ENCODE data around the gene TULP4.
A peak's percentile ranks its signal among the peaks of the same experiment; 100 is the strongest.
"Not testable (repeated sequence)": the region's sequence is repeated elsewhere in the genome, so short reads cannot be mapped to it uniquely, and the experiment has no call there.

The TULP4 gene

DNA sequence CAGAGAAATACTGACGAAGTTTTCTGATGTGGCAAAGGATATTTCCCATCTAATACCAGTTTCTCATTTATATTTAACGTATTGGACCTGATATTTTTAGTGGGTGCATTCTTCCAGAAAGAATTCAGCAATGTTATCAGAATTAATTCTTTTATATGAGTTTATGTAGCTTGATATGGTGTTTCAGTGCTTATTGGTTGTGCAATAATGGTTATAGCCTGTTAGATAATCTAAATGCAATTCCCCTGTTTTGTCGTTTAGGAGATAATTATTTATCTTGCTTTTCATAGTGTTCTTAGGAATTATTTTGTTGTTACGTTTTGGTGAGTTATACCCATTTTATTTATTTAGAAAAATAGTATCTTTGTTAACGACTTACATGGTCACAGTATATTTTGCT is 196.2 kb downstream of the TULP4 start:
- DNase-seq: no peak

DNA sequence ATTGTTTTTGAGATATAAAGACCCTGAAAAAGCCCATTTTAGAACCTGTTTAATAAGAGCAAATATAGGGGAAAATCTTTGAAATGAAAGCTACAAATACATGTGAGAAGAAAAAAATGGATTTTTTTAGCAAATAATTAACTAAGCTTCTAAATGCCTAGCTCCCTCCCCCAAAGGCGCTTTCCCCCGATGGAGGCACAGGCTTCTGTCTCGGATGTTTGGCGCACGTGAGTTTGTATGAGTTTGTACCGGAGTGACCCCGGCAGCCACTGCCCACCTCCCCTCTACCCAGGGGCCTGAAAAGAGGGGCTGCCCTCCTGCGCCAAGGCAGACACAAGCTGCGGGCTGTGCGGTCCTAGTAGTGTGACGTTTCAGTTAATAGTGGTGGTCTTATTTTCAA is 197.2 kb downstream of the TULP4 start:
- DNase-seq: no peak

DNA sequence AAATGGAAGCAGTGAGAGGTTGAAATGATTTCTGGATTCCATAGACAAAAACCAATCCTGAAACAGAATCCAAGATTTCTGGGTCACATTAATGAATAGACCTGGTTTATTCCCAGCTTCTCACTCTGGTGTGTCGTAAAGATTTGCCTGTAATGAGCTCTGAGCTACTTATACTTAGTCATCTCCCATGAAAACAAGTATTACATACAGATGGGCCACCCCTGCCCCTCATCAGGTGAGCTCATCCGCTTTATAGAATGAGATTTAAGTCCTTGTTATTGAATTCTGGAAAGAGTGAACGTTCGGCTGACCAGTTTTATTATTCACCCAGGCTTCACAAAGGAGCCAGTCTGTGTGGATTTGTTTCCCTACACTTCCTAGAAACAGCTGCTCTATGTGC is 200.5 kb downstream of the TULP4 start:
- no peak for DNase-seq

DNA sequence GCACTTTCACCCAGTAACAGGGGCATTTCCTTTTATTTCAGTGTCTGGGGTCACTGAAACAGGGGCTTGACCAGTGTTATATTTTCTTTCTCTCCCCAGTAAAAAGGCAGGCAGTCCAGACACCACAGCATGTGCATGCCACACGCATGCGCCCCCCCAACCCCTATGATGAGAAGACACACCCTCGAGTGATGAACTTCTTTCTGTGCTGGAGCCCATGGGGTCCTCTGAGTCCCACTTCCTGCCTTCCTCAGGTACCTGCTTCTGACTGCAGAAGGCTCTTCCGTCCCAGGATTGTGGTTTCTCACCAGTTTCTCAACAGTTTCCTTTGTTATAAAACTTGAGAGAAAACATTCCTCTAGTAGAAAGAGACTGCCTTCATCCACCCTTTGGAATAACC is 201.9 kb downstream of the TULP4 start:
- no peak for DNase-seq

DNA sequence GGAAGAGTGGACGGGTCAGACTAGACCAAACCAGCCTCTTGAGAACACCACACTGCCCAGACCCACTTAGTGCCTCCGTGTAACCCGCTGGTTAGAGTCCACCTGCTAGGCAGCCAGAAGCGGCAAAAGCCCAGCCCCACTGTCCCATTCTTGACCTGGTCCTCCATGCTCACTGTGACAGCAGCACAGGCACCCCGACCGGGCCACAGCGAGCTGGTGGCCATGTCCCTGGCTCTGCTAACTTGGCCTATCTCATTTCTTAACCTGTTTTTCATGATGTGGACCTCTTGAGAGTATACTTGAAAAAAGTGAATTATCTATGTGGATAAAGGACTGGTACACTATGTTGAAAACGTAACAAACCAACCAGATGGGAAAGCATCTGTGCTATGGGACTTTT is 202.7 kb downstream of the TULP4 start:
- no peak for DNase-seq

DNA sequence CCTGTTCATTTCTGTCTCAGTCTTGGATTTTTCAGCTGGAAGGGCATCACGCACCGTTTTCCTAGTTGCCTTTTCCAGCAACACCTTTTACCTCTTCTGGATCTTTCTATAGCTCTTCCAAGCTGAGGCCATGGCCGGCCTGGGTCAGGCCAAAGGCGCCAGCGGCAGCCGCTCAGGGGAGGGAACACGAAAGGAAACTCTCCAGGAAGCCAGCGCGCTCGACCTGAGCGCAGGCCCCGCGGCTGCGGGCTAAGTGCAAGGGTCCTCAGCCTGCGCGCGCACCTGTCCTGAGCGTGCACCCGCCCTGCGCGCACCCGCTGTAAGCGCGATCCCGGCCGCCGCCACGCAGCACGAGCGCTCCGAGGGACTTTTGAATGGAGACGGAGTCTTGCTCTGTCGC is 203.8 kb downstream of the TULP4 start:
- no peak for DNase-seq

DNA sequence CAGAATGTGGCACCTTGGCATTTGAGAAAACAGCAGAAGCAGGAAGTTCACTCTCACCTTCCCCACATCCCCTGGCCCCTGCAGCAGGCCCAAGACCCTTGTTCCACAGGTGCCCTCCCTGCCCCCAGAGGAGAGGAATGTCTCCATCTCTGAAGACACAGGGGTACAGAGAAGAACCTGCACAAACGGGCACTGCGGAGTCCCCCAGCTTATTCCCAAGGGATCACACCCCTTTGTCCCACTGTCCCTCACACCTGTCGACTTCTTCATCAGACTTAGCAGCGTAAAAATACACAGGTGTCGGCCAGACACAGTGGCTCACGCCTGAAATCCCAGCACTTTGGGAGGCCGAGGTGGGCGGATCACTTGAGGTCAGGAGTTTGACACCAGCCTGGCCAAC is 204.8 kb downstream of the TULP4 start:
- DNase-seq: no peak

DNA sequence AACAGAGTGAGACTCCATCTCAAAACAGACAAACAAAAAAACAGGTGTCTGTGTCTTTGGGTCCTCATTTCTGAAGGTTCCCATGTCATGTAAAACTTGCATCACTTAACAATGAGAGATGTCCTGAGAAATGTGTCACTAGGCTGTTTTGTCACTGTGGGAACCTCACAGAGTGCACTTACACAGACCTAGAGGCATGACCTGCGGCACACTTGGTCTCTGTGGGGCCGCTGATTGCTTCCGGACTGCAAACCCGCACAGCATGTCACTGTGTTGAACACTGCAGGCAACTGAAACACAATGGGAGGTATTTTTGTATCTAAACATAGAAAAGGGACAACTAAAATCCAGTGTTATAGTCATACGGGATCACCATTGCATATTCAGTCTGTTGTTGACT is 205.3 kb downstream of the TULP4 start:
- DNase-seq: no peak

DNA sequence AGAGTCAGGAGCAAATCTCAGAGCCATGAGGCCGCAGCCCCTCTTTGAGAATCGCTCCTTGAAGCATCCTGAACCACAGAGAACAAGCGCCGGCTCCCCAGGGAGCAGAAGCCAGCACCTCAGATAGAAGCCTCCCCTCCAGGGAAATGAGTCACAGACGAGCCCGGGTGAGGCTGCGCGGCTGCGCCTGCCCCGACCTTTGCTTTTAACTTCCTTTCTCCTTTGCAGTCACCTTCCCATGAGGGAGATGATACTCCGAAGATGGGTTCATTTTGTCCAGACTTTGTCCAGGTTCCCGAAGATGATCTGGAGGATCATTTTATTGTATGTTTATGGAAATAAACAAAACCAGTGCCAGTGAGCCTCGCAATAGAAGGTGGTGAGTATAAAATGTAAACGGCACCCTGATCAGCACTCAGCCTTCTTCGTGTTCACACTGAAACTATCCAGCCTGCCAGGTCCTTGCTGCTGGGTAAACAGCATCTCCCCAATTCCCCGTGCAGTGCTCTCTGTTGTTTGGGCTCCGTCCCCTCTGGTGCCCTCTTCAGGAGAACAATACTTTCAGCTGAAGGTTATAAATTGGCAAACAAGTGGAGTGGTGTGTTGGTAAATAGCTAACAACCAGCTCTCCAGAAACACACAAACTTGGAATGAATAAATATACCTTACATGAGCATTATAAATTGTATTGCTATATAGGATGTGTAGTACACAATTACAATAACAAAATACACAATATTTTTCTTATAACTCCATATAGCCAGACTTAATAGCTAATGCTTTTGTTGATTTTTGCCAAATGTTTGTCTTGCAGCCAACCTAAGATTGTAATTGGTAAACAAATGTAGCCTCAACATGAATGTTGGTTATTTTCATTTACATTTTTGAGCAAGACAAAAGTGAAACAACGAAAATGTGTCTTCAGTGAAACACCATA is 206.2 kb downstream of the TULP4 start:
- DNase-seq: peak; percentile 79

DNA sequence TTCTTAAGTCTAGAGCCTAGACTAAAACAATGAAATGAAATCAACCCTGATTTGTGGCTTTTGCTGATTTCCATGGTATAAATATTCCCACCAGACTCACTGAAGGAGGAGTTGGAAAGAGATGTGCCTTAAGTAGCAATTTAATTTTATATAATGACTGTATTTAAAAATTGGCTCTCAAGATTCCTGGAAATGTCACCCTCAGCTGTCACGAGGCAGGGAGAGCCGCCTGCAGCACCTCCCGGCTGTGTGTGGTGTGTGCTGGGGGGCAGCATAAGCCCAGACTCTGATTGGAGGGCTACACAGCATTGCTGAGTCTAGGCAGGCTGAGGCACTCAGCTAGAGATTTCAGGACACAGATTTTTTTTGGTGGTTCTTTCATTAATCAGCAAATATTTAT is 207.0 kb downstream of the TULP4 start:
- no peak for DNase-seq

DNA sequence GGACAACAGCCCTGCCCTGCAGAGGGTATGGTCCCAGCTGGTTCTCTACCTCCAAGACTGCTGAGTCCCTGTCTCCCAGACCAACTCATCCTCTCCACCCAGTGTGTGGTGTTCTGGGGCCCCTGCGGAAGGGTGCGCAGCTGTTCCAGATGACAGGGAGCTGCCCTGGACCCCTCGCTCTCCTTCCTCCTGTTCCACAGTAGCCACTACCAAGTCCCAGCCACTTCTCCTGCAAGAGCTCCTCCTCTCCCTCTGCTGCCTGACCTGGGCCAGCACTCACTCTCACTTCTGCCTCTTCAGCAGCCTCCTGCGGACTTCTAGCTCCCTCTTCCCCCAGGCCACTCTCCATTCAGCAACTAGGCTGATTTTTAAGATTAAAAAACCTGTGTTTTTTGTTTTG is 207.5 kb downstream of the TULP4 start:
- DNase-seq: no peak

DNA sequence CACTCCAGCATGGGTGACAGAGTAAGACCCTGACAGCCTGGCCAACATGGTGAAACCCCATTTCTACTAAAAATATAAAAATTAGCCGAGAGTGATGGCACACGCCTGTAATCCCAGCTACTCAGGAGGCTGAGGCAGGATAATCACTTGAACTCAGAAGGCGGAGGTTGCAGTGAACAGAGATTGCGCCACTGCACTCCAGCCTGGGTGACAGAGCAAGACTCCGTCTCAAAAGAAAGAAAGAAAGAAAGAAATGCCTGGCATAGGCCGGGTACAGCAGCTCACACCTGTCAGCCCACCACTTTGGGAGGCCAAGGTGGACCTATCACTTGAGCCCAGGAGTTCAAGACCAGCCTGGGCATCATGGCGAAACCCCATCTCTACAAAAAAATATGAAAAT is 208.7 kb downstream of the TULP4 start:
- DNase-seq: not testable (repeated sequence)

DNA sequence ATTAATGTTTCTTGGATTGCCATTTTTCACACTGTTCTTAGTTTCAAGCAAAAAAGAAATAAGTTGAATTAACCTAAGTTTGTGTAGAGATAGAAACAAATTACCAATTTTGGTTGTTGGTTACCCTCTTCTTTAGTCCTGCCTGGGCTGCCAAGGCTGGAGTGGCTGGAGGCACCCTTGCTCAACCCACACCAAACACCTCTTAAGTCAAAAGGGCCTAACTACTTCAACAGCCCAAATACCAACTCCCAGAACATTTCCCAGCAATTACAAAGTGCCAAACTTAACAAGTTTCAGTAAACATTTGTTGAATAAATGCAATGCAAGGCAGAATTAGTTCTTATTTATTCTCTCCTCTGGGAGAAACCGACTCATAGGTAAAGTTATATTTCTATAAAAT is 209.5 kb downstream of the TULP4 start:
- no peak for DNase-seq

DNA sequence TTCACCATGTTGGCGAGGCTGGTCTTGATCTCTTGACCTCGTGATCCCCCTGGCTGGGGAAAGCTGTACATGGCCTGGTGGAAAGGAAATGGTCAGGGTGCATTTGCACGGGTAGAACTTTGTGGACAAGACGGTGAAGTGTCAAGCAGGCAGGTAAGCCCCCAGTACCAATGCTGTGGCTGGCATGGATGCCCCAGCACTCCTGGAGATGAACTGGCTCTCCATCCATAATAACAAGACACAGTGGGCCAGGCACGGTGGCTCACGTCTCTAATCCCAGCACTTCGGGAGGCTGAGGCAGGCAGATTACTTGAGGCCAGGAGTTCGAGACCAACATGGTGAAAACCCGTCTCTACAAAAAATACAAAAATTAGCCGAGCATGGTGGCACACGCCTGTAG is 210.4 kb downstream of the TULP4 start:
- DNase-seq: no peak

DNA sequence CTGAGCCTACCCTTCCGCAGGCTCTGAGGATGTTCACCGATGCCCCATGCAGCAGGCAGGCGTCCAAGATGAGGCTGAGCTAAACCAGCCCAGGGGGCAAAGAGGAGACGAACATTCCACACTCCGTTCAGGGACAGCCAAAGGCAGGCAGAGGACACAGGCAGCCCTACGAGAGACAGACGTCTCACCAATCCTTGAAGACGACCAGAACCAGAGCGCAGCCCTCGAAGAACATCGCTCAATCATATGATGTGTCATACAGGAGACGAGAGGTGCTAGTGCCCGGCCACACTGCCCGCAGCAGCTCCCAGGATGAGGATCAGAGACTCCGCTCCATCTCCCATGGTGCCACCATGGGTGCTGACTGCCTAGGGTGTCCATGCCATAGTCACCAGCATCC is 212.0 kb downstream of the TULP4 start:
- DNase-seq: no peak

DNA sequence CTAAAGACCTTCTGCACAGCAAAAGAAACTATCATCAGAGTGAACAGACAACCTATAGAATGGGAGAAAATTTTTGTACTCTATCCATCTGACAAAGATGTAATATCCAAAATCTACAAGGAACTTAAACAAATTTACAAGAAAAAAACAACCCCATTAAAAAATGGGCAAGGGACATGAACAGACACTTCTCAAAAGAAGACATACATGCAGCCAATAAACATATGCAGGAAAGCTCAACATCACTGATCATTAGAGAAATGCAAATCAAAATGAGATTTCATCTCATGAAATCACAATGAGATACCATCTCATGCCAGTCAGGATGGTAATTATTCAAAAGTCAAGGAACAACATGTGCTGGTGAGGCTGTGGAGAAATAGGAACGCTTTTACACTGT is 215.6 kb downstream of the TULP4 start:
- not testable (repeated sequence) for DNase-seq

DNA sequence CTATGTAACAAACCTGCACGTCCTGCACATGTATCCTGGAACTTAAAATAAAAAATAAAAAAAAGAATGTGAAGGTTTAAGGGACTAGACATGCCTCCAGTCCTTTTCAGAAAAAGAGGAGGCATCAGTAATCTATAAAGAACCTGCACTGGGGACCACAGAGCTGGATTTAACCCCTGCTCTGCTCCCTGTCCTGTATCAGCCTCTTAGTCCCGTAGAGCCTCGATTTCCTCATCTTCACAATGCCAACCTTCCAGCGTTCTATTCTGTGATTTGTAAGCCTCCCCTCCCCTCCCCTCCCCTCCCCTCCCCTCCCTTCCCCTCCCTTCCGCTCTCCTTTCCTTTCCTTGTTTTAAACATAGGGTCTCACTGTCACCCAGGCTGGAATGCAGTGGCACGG is 216.6 kb downstream of the TULP4 start:
- no peak for DNase-seq

DNA sequence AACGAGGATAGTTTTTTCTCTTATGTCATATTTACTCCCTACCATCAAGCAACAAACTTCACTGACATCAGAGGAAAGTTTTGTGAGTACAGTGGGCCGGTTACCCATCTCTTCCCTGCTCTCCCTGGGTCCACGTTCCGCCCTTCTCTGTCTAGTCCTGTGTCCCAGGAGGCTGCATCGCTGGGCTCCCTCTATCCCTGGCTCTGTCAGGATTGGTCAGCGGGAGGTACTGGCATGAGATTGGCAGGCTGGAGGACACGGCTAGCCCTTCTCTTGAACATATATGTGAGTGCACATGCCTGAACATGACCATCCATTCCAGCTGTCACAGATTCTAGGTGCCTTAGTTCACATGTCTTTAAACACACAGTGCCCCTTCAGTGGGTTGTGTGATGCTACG is 217.4 kb downstream of the TULP4 start:
- no peak for DNase-seq

DNA sequence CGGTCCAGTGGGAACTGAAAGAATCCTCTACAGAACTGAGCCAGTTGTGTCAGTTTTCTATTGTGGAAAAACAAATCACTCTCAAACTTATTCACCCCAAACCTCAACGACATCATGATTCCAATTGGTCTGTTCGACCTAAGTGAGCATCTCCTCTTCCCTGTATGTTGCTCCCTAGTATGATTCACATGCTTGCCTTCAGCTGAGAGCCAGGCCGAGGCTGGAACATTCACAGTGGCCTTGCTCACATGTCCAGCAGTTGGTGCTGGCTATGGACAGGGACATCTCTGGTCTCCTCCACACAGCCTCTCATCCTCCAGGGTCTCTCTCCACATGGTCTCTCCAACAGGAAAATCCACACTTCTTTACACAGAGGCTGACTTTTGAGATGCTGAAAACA is 219.3 kb downstream of the TULP4 start:
- no peak for DNase-seq

DNA sequence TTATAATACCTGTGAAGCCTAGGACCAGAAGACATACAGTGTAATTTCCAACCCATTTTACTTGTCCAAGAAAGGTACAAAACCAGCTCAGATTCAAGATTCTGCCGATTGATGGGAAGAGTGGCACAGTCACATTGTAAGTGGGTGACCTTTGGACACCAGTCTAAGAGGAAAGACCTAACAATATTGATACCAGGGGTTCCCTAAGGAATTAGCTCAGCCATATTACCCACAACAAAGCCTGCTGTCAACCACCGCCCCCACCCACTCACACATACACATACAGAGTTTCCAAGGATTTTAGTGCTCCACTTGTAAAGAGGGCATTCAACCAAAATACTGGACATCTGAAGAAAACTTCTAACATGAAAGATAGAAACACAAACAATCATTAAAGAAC is 219.7 kb downstream of the TULP4 start:
- no peak for DNase-seq

DNA sequence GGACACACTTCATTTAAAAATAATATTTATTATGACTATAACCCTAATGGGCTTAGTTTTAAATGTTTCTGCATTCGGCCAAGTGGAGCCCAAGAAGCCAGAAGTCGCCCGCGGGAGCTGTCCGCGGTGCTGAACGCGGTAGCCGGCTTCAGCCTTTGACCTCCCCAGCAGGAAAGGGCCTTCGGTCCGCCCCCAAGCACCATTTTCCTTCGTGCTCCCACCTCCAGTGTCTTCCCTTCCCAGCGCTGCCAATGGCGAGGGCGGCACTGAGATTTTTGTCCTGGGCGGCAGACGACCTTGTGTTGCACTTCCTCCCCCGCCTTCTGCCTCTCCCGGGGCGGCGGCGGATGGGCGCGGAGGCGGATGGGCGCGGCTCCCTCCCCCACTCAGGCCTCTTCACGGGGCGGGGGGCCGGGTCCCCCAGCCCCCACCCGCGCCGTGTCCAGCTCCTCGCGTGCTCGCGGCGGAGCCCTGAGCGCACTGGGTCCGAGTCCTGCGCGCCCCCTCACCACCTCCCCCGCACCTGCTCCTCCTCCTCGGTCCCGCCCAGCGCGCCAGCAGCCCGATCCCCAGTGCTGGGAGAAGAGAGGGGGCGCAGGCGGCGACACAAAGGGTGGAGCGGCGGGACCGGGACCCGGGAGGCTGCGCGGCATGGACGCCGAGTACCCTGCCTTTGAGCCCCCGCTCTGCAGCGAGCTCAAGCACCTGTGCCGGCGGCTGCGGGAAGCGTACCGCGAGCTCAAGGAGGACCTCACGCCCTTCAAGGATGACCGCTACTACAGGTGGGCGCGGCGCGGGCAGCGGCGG is 224.0 kb downstream of the TULP4 start:
- peak; percentile 79 for DNase-seq

DNA sequence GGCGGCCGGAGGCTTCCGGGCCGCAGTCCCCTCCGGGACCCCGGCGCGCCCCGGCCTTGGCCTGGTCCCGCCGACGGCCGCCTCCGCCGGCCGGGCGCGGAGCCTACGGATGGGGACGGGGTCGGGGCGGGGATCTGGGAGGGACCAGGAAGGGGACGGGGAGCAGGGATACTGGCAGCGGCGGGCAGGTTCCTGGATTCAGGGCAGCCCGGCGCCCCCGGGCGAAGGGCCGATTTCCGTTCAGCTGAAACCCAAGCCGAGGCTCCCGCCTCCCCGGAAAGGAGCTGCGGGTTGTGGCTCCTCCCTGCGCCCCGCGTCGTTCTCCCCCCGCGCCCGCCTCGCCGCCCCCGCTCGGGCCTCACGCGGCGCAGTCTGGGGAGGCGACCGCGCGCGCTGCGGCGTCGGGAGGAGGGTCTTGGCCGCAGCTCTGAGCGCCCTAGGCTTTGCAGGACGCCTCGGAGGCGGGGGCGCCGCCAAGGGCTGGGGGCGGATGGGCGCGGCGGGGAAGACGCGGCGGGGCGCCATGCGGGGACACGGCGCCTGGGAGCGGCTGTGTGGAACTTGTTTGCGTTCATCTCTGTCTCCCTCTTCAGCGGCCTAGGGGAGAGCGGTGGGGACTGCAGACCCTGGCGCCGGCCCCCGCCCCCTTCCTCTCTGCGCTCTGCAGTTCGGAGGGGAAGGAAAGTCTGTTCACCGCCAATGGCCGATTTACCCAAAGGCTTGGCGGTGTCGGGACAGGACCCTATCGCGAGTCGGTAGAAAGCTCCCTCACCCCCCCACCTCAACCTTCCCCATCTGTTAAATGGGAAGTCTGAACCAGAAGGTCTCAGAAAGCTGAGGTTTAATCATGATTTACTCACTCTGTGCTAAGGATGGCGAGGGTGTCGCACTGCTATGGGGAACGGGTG is 224.9 kb downstream of the TULP4 start:
- DNase-seq: no peak

DNA sequence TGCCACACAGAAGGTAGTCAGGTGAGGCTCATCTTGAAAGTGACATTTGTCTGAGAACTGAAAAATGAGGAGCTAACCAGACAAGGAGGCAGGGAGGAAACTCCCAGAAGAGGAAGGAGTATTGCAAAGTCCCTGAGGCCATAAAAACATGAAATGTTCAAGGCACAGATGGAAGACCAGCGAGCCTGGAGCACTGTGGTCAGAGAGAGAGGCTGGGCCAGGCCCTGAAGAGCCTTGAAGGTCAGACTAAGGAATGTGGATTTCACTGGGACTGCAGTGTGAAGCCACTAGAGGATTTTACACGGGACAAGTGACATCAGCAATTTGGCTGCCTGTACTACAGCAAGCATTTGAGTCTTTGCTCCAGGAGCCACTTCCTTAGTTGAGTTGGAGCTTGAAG is 226.5 kb downstream of the TULP4 start:
- no peak for DNase-seq

Measured in hematopoietic multipotent progenitor cell treated with erythropoietin and hydrocortisone succinate and interleukin-3 and kit ligand, for 8 days (in vitro differentiated cells).